HepG2 (cell line): ENCODE data around the gene CDH22. TPM values are rescaled to one million over a fixed set of nuclear protein-coding genes. Genes with fewer than 3 reads are reported as not detected.

Experiments used
- CENPX ChIP-seq: sonication (generic); formaldehyde crosslinking; IDR thresholded peaks from 2 replicates; pipeline ENCODE4 v1.9.0; 2021; ENCODE audit warnings: mild to moderate bottlenecking, missing genetic modification reagents, moderate library complexity
- ELK4 ChIP-seq: sonication (generic); formaldehyde crosslinking; IDR thresholded peaks from 2 replicates; pipeline ENCODE4 v1.9.0; 2021; ENCODE audit warnings: missing genetic modification reagents, borderline replicate concordance
- EP300 ChIP-seq, 3 experiments: sonication (generic) in 1 of 3; formaldehyde crosslinking in 1 of 3; IDR thresholded peaks; 2 replicates each; pipeline versions ENCODE4 v1.5.1 to v1.6.1; 2011 to 2020; ENCODE audit warnings: low read depth in 2 of 3, low read length in 2 of 3, borderline replicate concordance in 1 of 3, improper control_type of control experiment in 1 of 3, mild to moderate bottlenecking in 1 of 3, missing genetic modification reagents in 1 of 3, moderate library complexity in 1 of 3
- HNRNPH1 ChIP-seq: fragments of 200-400 bp; formaldehyde crosslinking; optimal IDR thresholded peaks from 2 replicates; pipeline ENCODE3; 2017; ENCODE audit warnings: mild to moderate bottlenecking, low read depth, low read length
- KDM4B ChIP-seq: sonication (generic); formaldehyde crosslinking; IDR thresholded peaks from 2 replicates; pipeline ENCODE4 v1.4.0; 2020; ENCODE audit warnings: missing genetic modification reagents
- NR2F6 ChIP-seq, 2 experiments: IDR thresholded peaks; 2 replicates each; pipeline ENCODE4 v1.6.1; 2016; ENCODE audit warnings: antibody characterized with exemption in 1 of 2, mild to moderate bottlenecking in 1 of 2
- PAWR ChIP-seq: sonication (generic); formaldehyde crosslinking; IDR thresholded peaks from 2 replicates; pipeline ENCODE4 v1.4.0; 2020; ENCODE audit warnings: missing genetic modification reagents, mild to moderate bottlenecking, borderline replicate concordance
- PHF20 ChIP-seq: sonication (generic); formaldehyde crosslinking; IDR thresholded peaks from 2 replicates; pipeline ENCODE4 v1.5.0; 2020; ENCODE audit warnings: mild to moderate bottlenecking, missing genetic modification reagents
- POGZ ChIP-seq: sonication (generic); formaldehyde crosslinking; IDR thresholded peaks from 2 replicates; pipeline ENCODE4 v1.4.0; 2020; ENCODE audit warnings: mild to moderate bottlenecking, missing genetic modification reagents
- SMAD1 ChIP-seq: sonication (generic); formaldehyde crosslinking; IDR thresholded peaks from 2 replicates; pipeline ENCODE4 v1.4.0; 2020; ENCODE audit warnings: missing genetic modification reagents, low read depth, mild to moderate bottlenecking, borderline replicate concordance
- SMARCE1 ChIP-seq: fragments of 450-650 bp; IDR thresholded peaks from 2 replicates; pipeline ENCODE4 v1.6.1; 2017; ENCODE audit warnings: borderline replicate concordance
- SNRNP70 ChIP-seq: fragments of 200-400 bp; formaldehyde crosslinking; IDR thresholded peaks from 2 replicates; pipeline ENCODE4 v1.6.1; 2017; ENCODE audit warnings: mild to moderate bottlenecking, low read depth, low read length, moderate library complexity
- SYNCRIP ChIP-seq: fragments of 200-400 bp; formaldehyde crosslinking; IDR thresholded peaks from 2 replicates; pipeline ENCODE4 v1.6.1; 2018; ENCODE audit warnings: mild to moderate bottlenecking, low read depth, low read length; ENCODE audit not compliant: insufficient read depth
- ZBTB21 ChIP-seq: sonication (generic); formaldehyde crosslinking; IDR thresholded peaks from 2 replicates; pipeline ENCODE4 v1.4.0; 2020; ENCODE audit warnings: missing genetic modification reagents
- ZBTB46 ChIP-seq: sonication (generic); formaldehyde crosslinking; IDR thresholded peaks from 2 replicates; pipeline ENCODE4 v1.4.0; 2020; ENCODE audit warnings: mild to moderate bottlenecking, missing genetic modification reagents, borderline replicate concordance
- ZFYVE20 ChIP-seq: sonication (generic); formaldehyde crosslinking; IDR thresholded peaks from 2 replicates; pipeline ENCODE4 v1.8.0; 2023; ENCODE audit warnings: low read depth, mild to moderate bottlenecking, moderate library complexity, missing genetic modification reagents, borderline replicate concordance
- ZNF3 ChIP-seq: IDR thresholded peaks from 2 replicates; pipeline ENCODE4 v1.7.0; 2017; ENCODE audit warnings: inconsistent platforms
- ZNF33B ChIP-seq: sonication (generic); formaldehyde crosslinking; IDR thresholded peaks from 2 replicates; pipeline ENCODE4 v1.5.1; 2020; ENCODE audit warnings: mild to moderate bottlenecking, missing genetic modification reagents
- ZNF501 ChIP-seq: sonication (generic); formaldehyde crosslinking; IDR thresholded peaks from 2 replicates; pipeline ENCODE4 v1.5.1; 2020; ENCODE audit warnings: mild to moderate bottlenecking, moderate library complexity, missing genetic modification reagents
- ZNF567 ChIP-seq: sonication (generic); formaldehyde crosslinking; IDR thresholded peaks from 2 replicates; pipeline ENCODE4 v1.8.1; 2023; ENCODE audit warnings: mild to moderate bottlenecking, missing genetic modification reagents, borderline replicate concordance
- polyA plus RNA-seq, 8 experiments: library from polyadenylated mRNA; depleted of rRNA in 3 of 8; stranded (reverse) in 7 of 8; unstranded in 1 of 8; fragments of >200 nt; fragmentation: Illumina TruSeq in 4 of 8; extraction: Trizol in 4 of 8; gene quantifications; 2 replicates each; pipeline versions ENCODE4 v1.2.1 to v1.2.3, GENCODE V29; 2011 to 2016; ENCODE audit warnings: low read depth in 4 of 8, missing spikeins in 1 of 8, mixed read lengths in 1 of 8; ENCODE audit not compliant: insufficient read depth in 1 of 8
- total RNA-seq, 5 experiments: library from RNA; depleted of rRNA; stranded (reverse); fragments of >200 nt; fragmentation: Illumina TruSeq; extraction: Trizol; gene quantifications; 2 replicates each; pipeline ENCODE4 v1.2.3, GENCODE V29; 2016; ENCODE audit warnings: low read depth in 1 of 5
- TF ChIP-seq, protein P1 (sequence below): sonication (generic); formaldehyde crosslinking; IDR thresholded peaks from 2 replicates; pipeline ENCODE4 v1.4.0; 2020; ENCODE audit warnings: missing genetic modification reagents, borderline replicate concordance
- TF ChIP-seq, protein P2 (sequence below): sonication (generic); formaldehyde crosslinking; IDR thresholded peaks from 2 replicates; pipeline ENCODE4 v1.5.0; 2020; ENCODE audit warnings: missing genetic modification reagents
- TF ChIP-seq, protein P3 (sequence below): sonication (generic); formaldehyde crosslinking; IDR thresholded peaks from 2 replicates; pipeline ENCODE4 v1.4.0; 2020; ENCODE audit warnings: missing genetic modification reagents

The CDH22 gene
- total and polyA plus RNA-seq, 2 of the 13 experiments (the other 11 are each of a cell fraction or from before 2014, with no cell fraction given), result not detected

DNA sequence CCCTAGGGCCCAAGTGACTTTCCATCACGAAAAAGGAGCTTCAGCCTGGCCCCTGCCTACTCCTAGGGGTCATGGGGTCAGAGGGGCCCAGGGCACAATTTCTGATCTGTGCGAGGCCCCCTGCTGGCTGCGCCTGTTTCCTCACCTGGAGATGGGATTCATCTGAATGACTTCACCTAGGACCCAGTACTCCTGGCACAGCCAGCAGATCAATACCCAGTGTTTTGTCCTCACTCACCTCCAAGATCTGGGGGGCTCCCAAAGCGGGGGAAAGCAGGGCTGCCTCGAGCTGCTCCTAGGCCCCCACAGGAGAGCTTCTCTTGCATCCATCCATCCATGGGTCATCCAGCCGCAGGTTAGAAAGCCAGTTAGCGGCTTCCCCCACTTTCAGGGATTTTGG, 156.4 kb downstream of the CDH22 start (continued):
- TF ChIP-seq, protein P1, sequence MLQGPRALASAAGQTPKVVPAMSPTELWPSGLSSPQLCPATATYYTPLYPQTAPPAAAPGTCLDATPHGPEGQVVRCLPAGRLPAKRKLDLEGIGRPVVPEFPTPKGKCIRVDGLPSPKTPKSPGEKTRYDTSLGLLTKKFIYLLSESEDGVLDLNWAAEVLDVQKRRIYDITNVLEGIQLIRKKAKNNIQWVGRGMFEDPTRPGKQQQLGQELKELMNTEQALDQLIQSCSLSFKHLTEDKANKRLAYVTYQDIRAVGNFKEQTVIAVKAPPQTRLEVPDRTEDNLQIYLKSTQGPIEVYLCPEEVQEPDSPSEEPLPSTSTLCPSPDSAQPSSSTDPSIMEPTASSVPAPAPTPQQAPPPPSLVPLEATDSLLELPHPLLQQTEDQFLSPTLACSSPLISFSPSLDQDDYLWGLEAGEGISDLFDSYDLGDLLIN (CRISPR knock-in tag), result 0 out of 2 replicates have a peak, but pooled peaks have one; percentile 44
- no peak for TF ChIP-seq ZNF33B (CRISPR knock-in tag)
- TF ChIP-seq HNRNPH1, result no peak
- no peak for TF ChIP-seq ELK4 (CRISPR knock-in tag)
- no peak for TF ChIP-seq SYNCRIP
- no peak for TF ChIP-seq PHF20 (CRISPR knock-in tag)
- no peak for TF ChIP-seq ZBTB21 (CRISPR knock-in tag)
- TF ChIP-seq, protein P2, sequence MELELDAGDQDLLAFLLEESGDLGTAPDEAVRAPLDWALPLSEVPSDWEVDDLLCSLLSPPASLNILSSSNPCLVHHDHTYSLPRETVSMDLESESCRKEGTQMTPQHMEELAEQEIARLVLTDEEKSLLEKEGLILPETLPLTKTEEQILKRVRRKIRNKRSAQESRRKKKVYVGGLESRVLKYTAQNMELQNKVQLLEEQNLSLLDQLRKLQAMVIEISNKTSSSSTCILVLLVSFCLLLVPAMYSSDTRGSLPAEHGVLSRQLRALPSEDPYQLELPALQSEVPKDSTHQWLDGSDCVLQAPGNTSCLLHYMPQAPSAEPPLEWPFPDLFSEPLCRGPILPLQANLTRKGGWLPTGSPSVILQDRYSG (CRISPR knock-in tag), result no peak
- no peak for TF ChIP-seq ZFYVE20 (CRISPR knock-in tag)
- no peak for TF ChIP-seq SMAD1 (CRISPR knock-in tag)
- TF ChIP-seq SMARCE1, result no peak
- no peak for TF ChIP-seq CENPX (CRISPR knock-in tag)
- TF ChIP-seq, protein P3, sequence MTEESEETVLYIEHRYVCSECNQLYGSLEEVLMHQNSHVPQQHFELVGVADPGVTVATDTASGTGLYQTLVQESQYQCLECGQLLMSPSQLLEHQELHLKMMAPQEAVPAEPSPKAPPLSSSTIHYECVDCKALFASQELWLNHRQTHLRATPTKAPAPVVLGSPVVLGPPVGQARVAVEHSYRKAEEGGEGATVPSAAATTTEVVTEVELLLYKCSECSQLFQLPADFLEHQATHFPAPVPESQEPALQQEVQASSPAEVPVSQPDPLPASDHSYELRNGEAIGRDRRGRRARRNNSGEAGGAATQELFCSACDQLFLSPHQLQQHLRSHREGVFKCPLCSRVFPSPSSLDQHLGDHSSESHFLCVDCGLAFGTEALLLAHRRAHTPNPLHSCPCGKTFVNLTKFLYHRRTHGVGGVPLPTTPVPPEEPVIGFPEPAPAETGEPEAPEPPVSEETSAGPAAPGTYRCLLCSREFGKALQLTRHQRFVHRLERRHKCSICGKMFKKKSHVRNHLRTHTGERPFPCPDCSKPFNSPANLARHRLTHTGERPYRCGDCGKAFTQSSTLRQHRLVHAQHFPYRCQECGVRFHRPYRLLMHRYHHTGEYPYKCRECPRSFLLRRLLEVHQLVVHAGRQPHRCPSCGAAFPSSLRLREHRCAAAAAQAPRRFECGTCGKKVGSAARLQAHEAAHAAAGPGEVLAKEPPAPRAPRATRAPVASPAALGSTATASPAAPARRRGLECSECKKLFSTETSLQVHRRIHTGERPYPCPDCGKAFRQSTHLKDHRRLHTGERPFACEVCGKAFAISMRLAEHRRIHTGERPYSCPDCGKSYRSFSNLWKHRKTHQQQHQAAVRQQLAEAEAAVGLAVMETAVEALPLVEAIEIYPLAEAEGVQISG (CRISPR knock-in tag), result peak; percentile 37; the same call in 1 of the 2 replicates
- TF ChIP-seq NR2F6 (IDR thresholded peaks at IDR 0.05), result peak; percentile 99
- peak; percentile 98 for TF ChIP-seq NR2F6 (CRISPR knock-in tag; IDR thresholded peaks at IDR 0.05)
- TF ChIP-seq ZNF501, result no peak
- TF ChIP-seq POGZ (CRISPR knock-in tag), result no peak
- no peak for TF ChIP-seq PAWR (CRISPR knock-in tag)
- TF ChIP-seq SNRNP70, result no peak
- no peak for TF ChIP-seq ZNF567
- no peak for TF ChIP-seq EP300 (IDR thresholded peaks at IDR 0.05; ENCODE audit: low read depth in 2 of 2, low read length in 2 of 2)
- no peak for TF ChIP-seq EP300 (CRISPR knock-in tag; IDR thresholded peaks at IDR 0.05; ENCODE audit: borderline replicate concordance)
- TF ChIP-seq KDM4B, result no peak
- no peak for TF ChIP-seq ZBTB46 (CRISPR knock-in tag)
- no peak for TF ChIP-seq ZNF3 (CRISPR knock-in tag)
